Mesothelial cell of epicardium (in vitro differentiated cells): ENCODE results near the gene CDH13. TPM values are rescaled to one million over a fixed set of nuclear protein-coding genes. Genes with fewer than 3 reads are reported as not detected.

Source experiments
- DNase-seq, 2 experiments: peaks; one replicate each; pipeline ENCODE4 v3.0.0; 2021; ENCODE audit warnings: low spot score in 2 of 2; ENCODE audit not compliant: unreplicated experiment in 2 of 2
- H3K27ac Mint-ChIP-seq: 2 replicates; pipeline ENCODE4 v1.8.0; 2021; ENCODE audit warnings: mixed read lengths
- H3K27me3 Mint-ChIP-seq: 2 replicates; pipeline ENCODE4 v1.8.0; 2021; ENCODE audit warnings: low read depth, mixed read lengths
- H3K36me3 Mint-ChIP-seq: 2 replicates; pipeline ENCODE4 v1.8.0; 2021; ENCODE audit warnings: mixed read lengths
- H3K4me1 Mint-ChIP-seq: 2 replicates; pipeline ENCODE4 v1.8.0; 2021; ENCODE audit warnings: mixed read lengths
- H3K4me3 Mint-ChIP-seq: 2 replicates; pipeline ENCODE4 v1.8.0; 2021; ENCODE audit warnings: mild to moderate bottlenecking, moderate library complexity, mixed read lengths
- H3K9me3 Mint-ChIP-seq: 2 replicates; pipeline ENCODE4 v1.8.0; 2021; ENCODE audit warnings: mixed read lengths
- total RNA-seq: library from RNA; stranded (reverse); gene quantifications from 3 replicates; pipeline ENCODE4 v1.2.1, GENCODE V29; 2021
- TF ChIP-seq, protein P1 (sequence below): fragments of 200-600 bp; sonication (generic); IDR thresholded peaks from one replicate; pipeline ENCODE4 v1.5.0; 2021; ENCODE audit warnings: antibody characterized with exemption; ENCODE audit not compliant: unreplicated experiment

CDH13 gene
- total RNA-seq, 1 donor from 2014 or later: 0.80 TPM

DNA sequence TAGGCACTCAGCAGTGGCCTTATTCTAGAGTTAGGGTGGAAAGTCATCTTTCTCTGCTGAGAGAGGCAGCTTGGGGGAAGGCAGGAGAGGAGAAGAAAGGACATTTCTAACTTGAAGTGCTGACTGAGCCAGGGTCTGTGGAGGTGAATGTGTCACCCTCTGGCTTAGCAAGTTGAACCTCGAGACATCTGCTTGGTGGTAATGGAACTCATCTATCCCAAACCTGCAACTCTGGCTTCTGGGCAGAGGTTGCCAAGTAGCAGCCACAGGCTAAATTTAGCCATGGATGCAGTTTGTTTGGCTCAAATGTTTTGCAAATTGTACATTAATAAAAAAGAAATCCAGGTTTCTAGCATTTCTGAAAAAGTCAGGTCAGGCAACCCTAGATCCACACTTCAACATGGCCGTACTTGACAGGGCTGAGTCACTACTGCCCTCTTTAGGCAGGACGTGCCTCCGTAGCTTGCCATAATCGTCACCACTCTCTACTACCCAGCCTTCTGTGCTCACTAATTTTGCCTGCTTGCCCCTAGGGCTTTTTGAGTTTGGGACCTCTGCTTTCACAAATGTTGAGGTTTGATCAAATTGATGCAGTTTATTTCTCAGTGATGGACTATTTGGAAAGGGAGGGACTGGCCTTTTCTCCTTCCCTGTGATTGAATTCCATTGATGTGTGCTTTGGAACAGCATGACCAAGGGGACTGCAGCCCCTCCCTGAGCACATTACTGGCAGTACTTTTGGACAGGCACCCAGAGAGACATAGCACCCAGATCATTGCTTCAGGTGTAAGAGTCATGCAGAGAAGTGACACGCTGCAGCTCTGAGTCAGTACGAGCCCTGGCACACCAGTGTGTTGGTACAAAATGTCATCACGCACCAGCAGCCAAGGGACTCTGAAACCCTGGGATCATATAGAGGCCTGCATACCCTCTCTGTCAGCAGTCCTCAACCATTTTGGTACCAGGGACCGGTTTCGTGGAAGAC is 5.2 kb downstream of the CDH13 start:
- TF ChIP-seq, protein P1, sequence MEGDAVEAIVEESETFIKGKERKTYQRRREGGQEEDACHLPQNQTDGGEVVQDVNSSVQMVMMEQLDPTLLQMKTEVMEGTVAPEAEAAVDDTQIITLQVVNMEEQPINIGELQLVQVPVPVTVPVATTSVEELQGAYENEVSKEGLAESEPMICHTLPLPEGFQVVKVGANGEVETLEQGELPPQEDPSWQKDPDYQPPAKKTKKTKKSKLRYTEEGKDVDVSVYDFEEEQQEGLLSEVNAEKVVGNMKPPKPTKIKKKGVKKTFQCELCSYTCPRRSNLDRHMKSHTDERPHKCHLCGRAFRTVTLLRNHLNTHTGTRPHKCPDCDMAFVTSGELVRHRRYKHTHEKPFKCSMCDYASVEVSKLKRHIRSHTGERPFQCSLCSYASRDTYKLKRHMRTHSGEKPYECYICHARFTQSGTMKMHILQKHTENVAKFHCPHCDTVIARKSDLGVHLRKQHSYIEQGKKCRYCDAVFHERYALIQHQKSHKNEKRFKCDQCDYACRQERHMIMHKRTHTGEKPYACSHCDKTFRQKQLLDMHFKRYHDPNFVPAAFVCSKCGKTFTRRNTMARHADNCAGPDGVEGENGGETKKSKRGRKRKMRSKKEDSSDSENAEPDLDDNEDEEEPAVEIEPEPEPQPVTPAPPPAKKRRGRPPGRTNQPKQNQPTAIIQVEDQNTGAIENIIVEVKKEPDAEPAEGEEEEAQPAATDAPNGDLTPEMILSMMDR: no peak
- Mint-ChIP-seq H3K27ac (no peak overlapping the region), H3K4me1 (peaks cover 26% of the 10 kb centered on the region), H3K4me3 (no peak overlapping the region), H3K27me3 (peaks cover 36% of the 10 kb centered on the region), H3K9me3 (no peaks in the 10 kb centered on the region), H3K36me3 (no peaks in the 10 kb centered on the region)
- DNase-seq: no peak

DNA sequence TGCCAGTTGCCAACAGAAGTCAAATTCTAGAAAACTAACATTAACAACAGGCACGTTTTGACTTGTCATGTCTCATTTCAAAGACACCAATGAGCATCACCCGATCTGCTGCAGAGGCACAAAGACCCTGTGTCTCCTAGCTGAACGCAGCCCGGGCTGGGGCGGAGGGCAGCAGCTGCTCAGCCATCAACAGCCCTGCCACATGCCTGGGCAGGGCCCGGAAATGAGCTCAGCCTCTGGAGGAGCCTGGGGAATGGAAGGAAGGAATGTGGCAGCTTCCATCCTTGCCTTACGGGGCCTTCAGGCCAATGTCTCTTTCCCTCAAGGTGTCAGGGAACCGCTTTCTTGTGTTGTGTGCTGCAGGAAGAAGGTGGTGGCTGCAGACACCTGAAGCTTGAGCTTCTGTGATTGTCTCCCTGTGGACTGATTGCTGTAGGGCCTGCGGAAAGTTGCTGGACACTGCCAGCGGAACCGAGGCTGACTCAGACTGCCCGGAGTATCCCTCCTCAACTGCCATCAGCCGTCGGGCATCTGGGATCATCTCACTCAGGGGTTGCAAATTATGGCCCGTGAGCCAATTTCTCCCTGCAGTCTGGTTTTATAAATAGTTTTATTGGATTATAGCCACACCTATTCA is 7.3 kb downstream of the CDH13 start:
- peaks cover 20% of the 10 kb centered on the region for H3K4me1 Mint-ChIP-seq

DNA sequence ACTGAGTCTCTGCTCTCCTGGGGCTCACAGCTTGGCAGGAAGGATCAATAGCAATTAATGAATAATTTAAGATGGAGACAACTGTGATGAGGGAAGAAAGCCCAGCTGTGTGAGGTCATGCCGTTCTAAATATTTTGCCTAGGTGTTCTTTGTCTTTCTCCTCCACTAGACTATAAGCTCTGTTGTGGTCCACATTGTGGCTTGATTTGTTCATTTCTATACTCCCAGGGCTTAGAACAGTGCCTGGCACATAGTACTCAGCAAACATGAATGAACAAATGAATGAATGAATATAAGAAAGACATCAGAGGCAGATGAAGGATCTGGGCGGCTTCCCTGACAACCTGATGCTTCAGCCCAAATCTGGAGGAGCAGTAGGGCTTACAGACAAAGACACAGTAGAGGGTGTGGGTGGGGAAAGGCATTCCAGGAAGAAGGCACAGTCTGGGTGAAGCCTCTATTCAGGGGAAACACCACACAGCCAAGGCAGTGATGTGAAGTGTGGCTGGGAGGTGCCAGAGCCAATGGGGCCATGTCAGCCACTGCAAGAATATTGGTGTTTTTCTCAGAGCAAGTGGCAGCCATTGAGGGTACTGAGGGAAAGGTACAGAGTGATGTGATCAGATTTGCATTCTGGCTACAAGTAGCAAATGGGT is 8.3 kb downstream of the CDH13 start:
- peaks cover 10% of the 10 kb centered on the region for H3K4me1 Mint-ChIP-seq
- TF ChIP-seq, protein P1: no peak

More for the DNA sequence above, 7.3 kb downstream of the CDH13 start:
- Mint-ChIP-seq H3K9me3 (no peaks in the 10 kb centered on the region), H3K4me3 (no peak overlapping the region), H3K36me3 (no peaks in the 10 kb centered on the region), H3K27me3 (peaks cover 18% of the 10 kb centered on the region), H3K27ac (no peak overlapping the region)
- TF ChIP-seq, protein P1: no peak
- DNase-seq: no peak

DNA sequence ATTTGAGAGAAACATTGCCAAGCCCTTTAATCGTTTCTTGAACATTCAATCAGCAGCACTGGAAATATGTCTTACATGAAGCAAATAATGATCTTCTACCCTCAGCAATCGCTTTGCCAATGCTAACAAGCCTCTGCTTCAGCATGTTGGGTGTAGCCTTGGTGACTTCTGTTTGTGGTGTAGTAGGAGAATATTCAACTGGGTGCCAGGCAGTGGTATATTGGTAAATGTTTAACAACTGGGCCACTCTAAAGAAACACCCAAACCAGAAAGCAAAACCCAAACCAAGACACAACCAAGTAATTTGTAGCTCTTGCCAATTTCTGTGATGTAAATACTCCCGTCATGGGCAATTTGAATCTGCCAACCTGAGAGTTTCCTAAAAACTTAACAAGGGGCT is 9.7 kb downstream of the CDH13 start:
- Mint-ChIP-seq H3K4me3 (no peak overlapping the region), H3K36me3 (no peaks in the 10 kb centered on the region), H3K9me3 (no peaks in the 10 kb centered on the region), H3K27ac (no peak overlapping the region), H3K27me3 (no peaks in the 10 kb centered on the region), H3K4me1 (peaks cover 8% of the 10 kb centered on the region)
- TF ChIP-seq, protein P1: no peak
- no peak for DNase-seq

More for the DNA sequence above, 8.3 kb downstream of the CDH13 start:
- H3K27ac Mint-ChIP-seq: no peak overlapping the region
- peaks cover 8% of the 10 kb centered on the region for H3K27me3 Mint-ChIP-seq
- no peaks in the 10 kb centered on the region for H3K36me3 Mint-ChIP-seq
- no peaks in the 10 kb centered on the region for H3K9me3 Mint-ChIP-seq
- no peak for DNase-seq
- H3K4me3 Mint-ChIP-seq: no peak overlapping the region

DNA sequence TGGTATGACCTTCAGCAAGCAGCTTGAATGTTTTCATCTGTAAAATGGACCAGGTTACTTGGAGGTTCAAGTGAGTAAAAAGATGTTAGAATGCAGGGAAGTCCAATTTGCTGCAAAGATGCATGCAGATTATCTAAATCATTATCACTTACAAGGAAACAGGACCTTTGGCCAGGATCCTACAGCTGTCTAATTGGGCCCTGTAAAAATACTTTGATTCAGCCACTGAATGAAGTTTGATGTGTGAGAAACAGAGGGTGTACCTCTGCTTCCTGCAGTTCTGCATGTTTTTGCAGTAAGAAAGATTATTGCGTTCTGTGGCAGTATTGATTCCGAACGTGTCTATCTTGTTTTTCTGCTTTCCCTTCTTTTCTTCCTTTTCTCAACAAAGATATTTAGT is 10.2 kb downstream of the CDH13 start:
- H3K4me1 Mint-ChIP-seq: peaks cover 8% of the 10 kb centered on the region

More for the DNA sequence above, 10.2 kb downstream of the CDH13 start:
- DNase-seq: no peak
- Mint-ChIP-seq H3K4me3 (no peak overlapping the region), H3K27me3 (no peaks in the 10 kb centered on the region), H3K27ac (no peak overlapping the region), H3K36me3 (no peaks in the 10 kb centered on the region), H3K9me3 (no peaks in the 10 kb centered on the region)
- TF ChIP-seq, protein P1: no peak
